CD4-positive, alpha-beta T cell treated with Interleukin-2 at 100 ng/mL for 4 hours (primary cell): Measurements from ENCODE around the gene CASP9.
A peak's percentile ranks its signal among the peaks of the same experiment; 100 is the strongest.

Experiments
- DNase-seq: peaks from one replicate; pipeline ENCODE4 v3.0.0-alpha.2; 2020; ENCODE audit warnings: low spot score

The CASP9 gene

DNA sequence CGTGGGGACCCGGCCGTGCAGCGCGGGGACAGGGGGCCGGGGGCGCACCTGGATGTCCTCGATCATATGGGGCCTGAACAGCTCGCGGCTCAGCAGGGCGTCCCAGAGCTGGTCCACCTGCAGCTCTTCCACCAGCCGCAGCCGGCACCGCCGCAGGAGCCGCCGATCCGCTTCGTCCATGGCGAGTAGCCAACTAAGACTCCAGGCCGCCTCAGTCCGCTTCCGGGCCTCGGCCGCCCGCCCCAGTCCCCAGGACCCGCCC is at the start of gene CASP9:
Gene CASP9, minus strand, starts transcription at position 195 of the 262 bp plus-strand sequence. Its CDS starts 15 bp downstream, at position 180.
- DNase-seq: no peak

DNA sequence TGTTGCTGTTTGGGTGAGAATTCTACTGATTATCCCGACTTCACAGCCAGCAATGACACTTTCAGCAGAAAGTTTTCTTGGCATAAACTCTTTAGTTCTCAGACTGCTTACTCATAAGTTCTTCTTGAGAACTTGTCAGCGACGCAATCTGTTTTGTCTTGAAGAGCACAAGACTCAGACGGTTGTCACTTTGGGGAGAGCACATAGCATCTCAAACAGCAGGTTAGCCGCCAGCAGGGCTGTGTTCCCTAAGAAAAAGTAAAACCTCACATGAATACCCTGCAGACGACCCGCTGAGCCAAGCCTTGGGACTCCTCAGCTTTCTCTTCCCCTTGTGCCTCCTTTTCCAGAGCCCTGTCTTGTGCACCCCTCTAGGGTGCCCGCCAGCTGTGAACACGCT is 49.5 kb upstream of the CASP9 start:
- DNase-seq: no peak

DNA sequence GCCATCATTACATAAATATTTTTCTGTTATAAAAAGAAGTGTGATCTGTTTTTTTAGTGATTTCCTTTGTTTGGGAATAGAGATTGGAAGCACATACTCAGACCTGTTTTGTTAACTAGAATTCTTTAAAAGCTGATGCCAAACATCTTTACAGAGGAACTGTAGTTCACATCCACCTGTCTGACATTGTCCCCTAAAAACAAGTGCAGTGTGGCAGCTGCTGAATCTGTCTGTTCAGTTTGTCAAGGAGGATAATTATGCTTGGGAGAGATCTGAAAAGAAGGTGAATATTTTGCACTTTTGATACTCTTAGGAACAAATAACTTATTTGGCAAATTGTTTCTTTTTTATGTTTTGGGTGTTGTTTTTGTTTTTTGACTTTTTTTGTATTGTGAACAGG is 47.3 kb upstream of the CASP9 start:
- no peak for DNase-seq

DNA sequence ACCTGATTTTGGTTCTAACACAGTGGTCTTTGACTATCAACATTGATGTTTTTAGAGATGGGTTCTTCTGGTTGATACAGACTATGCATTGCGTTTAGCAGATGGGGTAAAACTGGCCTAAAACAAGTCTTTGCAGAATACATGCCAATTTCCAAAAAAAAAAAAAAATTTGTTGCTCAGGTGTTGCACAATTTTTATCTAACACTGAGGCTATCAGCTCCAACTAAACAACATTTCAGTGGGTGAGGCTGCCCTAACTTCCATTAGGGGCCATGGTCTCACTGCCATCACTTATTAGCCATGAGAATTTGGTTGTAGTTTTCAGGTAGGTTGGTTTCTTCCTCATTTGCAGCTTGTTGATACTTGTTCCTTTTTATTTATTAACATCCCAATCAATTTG is 46.8 kb upstream of the CASP9 start:
- DNase-seq: no peak

DNA sequence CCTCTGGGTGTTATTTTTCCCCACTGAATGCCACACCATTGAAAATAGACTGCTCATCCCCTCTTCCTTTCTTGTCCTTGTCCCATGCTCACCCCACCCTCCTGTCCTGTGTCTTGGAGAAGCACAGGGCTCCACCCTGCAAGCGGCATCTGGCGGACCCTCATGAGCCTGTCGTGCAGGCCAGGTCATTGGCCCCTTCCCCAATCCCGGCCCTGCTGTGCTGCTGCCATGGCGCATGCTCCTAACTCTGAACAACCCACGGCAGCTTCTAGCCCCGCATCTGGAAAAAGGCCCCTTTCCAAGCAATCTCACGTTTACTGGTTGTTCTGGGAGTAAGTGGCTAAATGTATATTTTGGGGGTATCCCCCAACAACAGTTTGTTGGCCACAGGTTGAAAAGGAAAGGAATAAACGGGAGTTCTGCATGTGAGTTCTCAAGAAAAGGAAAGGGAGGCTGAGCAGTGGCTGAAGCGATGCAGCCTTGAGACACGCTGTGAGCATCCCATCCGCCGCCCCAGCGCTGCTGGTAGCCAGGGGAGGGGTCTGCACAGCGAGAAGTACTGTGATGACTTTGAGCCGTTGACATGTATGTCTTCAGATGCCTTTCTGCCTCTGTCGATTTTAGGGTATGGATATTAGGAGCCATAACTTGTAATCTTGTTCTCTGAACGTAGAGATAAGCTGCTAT is 44.5 kb upstream of the CASP9 start:
- DNase-seq: no peak

DNA sequence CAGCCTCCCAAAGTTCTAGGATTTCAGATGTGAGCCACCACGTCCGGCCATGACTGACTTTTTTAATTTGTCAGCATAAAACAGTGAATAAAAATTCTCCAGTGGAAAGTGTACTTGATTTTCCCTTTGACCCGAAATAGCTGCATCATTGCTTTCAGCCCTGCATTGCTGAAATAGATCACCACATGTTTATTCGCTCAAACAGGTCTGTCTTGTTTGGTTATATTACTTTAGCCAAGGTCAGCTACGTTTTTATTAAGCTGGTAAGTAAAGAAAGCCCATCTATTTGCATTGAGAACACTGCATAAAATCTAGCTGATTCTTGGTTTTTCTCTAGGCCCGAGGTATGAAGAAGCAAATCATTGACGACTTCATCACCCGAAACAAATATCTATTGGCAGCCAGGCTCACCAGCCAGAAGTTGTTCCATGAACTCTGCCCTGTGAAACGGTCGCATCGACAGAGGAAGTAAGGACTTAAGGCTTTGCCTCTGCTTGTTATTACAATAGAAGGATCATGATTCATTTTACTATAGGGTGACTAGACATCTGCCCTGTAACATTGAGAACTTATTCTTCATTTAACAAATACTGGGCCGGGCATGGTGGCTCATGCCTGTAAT is 35.3 kb upstream of the CASP9 start:
- DNase-seq: no peak

DNA sequence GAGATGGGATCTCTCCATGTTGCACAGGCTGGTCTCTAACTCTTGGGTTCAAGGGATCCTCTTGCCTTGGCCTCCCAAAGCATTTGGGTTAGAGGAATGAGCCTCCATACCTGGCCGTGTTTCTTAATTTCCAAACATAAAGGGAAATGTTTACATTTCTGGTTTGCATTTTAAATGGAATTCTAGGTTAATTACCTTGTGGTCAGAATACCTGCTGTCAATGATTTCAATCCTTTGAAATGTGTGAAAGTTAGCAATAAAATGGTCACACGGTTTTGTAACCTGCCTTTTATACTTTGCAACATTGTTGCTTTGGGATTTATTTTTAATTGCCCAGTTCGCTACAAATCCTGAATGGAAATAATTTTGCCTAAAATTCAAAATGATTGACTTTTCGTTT is 34.5 kb upstream of the CASP9 start:
- no peak for DNase-seq

DNA sequence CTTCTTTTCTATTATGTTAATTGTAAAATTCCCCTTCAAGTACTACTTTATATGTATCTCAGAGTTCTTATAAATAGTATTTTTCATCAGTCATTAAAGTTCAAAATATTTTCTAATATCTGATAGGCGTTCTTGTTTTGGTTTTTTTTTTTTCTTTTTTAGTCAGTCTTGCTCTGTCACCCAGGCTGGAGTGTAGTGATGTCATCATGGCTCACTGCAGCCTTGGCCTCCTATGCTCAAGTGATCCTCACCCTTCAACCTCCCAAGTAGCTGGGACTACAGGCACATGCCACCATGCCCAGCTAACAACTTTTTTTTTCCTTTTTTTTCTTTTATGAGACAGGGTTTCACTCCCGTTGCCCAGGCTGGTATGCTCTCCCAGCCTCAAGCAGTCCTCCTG is 33.6 kb upstream of the CASP9 start:
- DNase-seq: no peak

DNA sequence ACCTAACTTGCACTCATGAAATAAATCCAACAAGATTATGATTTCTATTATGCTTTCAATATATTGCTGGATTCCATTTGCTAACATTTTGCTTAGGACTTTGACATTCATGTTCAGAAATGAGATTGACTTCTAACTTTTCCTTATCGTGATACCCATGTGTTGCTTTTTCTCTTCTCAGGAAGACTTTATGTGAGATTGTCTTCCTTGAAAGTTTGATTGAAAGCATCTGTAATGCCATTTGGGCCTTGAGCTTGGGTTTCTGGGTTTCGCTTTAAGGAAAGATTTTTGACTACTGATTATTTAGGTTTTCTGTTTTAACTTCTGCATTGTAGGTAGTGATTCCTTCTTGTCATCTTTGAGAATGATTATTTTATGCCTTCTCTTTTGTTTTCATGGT is 33.0 kb upstream of the CASP9 start:
- no peak for DNase-seq

DNA sequence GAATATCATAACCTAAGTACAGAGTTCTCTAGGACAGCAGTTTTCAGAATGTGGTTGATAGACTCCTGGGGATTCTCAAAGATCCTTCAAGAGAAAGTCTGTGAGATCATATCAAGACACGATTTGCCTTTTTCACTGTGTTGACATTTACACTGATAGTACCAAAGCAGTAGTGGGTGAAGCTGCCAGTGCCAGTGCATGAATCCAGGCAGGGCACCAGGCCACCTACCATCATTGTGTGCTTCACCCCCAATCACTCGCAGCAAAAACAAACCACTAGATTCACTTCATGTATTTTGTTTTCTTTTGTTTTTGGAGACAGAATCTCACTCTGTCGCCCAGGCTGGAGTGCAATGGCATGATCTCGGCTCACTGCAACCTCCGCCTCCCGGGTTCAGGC is 26.6 kb upstream of the CASP9 start:
- DNase-seq: no peak

DNA sequence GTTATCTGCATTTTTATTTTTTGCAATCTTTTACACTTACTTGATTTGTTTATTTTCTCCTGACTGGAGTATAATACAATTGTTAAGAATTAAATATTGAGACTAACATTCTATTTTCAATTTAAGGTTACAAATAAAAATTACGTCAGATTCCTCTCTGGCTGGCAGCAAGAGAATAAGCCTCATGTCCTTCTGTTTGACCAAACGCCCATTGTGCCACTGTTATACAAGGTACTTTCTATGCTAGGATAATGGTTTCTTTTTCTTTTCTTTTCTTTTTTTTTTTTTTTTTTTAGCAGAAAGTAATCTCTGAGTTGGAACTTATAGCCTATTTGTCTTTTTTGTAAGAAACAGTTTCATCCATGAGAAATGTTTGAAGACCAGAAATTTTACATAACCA is 22.6 kb upstream of the CASP9 start:
- DNase-seq: no peak

DNA sequence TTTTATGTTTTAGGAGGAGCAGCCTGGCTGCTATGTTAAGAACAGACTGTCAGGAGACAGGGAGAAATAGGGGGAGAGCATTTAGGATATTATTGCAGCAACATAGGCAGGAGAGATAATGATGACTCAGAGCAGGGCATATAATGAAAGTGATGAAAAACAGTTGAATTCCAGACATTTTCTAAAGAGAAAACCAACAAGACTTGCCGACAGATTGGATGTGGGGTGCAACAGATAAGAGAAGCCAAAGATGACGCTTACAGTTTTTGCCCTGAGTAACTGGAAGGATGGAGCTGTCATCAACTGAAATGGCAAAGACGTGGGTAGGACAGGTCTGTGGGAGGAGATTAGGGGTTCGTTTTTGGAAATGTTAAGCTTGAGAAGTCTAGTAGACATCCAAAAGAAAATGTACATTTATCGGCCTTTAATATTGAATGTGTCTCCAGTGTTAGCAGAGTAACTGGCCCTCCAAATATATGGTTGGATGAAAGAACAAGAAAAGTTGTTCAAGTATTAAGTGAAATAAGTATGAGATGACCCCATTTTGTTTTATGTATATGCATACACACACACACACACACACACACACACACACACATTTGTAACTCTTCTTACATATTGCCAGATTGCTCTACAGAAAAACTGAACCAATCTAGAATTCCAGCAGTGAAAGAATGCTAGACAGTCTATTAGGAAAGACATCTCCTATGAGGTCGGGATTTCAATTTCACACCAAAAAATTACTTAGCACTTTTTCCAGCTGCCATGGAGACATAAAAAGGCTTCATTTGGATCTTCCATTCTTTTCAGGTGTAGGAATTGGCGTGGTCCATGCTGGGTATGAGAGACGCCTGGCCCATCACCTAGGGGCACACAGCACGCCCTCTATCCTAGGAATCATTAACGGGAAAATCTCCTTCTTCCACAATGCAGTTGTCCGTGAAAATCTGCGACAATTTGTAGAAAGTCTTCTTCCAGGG is 19.9 kb upstream of the CASP9 start:
- DNase-seq: no peak

DNA sequence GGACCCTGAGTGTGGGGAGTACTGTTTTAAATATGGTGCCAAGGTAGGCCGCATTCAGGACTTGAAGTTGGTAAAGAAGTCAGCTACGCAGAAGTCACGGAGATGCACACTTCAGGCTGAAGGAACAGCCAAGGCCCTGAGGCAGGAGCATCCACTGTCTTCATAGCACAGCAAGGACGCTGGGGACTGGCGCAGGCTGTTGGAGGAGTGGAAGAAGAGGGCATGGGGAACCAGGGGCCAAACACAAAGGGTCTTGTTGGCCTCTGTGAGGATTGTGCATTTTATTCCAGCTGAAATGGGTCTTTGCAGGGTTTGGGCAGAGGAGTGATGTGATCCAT is 19.2 kb upstream of the CASP9 start:
- no peak for DNase-seq

DNA sequence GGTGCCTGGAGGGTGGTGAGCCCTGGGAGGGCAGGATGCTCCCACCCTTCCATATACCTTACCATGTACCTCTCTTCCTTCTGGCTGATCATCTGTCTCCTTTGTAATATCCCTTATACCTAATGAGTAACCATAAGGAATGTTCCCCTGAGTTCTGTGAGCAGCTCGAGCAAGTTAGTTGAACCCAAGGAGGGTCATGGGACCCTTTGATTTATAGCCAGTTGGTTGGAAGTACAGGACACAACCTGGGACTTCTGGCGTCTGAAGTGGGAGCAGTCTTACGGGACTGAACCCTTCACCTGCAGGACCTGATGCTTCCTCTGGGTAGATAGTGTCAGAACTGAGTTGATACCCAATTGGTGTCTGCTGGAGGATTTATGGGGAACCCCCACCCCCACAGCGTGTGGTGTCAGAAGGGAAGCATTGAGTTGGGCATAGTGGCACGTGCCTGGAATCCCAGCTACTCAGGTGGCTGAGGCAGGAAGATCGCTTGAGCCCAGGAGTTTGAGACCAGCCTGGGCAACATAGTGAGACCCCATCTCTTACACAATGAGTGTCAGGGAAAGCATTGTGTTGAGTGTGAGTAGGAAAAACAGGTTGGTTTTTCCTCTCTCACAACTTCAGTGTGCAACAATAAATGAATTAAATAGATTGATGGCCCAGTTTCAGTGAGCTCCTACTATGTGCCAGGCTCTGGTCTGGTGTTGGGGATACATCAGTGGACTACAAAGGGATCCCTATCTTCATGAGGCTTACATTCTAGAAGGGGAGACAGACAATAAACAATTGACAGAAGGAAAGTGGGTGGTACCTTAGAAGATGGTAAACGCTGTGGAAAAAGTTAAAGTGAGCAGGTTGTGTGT is 18.6 kb upstream of the CASP9 start:
- DNase-seq: no peak

DNA sequence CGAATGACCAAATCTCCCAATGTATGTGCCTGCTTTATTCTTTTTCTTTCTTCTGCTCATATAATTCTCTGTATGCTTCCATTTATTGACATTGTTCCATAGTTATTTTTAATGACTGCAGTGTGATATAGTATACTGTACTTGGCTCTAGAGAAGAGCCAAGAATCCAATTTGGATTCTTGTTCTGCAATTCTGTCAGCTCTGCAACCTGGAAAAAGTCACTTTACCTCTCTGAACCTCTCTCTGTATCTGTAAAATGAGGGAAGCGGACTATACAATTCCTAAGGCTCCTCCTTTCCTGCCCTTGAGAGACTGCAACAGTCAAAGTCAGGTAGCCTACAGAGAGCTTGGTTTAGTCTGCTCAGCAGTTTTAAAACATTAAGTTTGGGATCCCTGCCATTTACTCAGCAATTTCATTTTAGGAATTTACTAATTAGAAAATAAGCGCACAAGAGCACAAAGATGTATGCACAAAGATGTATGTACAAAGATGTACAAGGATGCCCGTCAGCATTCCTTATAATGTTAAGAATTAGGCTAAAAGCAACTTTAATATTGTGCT is 17.3 kb upstream of the CASP9 start:
- DNase-seq: no peak

DNA sequence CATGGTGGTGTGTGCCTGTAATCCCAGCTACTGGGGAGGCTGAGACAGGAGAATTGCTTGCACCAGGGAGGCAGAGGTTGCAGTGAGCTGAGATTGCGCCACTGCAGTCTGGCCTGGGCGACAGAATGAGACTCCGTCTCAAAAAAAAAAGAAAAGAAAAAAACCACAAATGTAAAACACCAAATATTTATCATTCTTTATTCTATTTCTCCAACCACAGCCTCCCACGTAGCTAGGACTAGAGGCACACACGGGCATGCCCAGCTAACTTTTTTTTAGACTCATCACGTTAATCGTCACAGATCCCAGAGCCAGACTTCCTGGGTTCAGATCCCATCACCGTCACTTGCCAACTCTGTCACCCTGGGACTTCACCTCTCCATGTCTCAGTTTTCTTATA is 16.2 kb upstream of the CASP9 start:
- no peak for DNase-seq

DNA sequence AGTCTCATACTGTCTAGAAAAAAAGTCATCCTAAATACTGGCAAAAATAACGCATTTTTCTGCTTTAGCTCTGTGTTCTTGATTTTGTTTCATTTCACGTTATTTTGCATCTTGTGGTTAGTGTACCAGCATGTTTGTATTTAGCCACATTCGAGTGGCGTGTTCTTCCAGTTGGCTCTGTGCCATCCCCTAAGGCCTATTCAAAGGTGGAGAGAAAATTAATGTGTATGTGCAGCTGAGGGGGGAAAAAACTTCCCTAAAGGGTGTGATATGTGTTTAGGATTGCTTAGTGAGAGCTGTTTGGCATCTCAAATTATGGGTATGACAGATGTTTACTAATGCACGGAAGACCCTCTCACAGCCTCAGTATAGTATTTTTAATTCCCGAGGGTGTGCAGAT is 14.8 kb upstream of the CASP9 start:
- no peak for DNase-seq

DNA sequence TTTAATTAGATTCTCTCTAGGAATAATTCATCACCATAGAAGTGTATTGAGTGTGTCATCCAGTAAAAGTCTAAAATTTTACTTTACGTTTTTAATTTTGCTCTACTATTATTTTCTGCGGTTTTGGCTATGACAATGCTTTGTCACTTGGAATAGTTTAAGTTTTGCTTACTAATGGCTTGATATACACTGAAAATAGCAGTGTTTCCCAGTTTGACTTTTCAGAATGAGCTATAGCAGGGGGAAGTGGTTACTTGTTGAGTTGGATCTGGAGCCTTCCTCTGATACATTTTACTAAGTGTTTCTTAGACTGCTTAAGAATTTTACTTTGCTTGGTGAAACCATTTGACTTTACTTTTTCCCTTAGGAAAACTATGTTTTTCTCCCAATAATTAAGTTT is 7.7 kb upstream of the CASP9 start:
- DNase-seq: no peak

DNA sequence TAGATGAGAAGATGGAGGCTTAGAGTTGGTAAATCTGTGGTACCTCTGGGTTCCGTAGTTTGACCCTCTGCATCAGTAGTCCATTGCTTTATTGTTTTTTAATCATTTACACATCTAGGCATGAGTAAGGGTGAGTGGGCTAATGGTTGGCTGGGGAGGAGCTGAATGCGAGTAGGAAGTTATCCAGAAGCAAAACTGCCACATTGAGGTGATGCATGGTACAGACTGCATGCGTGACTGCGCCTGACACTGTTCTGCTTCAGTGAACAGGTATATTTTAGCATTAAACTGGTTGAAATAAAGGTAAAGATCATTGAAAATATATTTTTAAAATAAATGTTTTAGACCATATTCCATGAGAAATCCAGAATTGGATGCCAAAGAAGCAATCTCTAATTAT is 7.0 kb upstream of the CASP9 start:
- DNase-seq: no peak

DNA sequence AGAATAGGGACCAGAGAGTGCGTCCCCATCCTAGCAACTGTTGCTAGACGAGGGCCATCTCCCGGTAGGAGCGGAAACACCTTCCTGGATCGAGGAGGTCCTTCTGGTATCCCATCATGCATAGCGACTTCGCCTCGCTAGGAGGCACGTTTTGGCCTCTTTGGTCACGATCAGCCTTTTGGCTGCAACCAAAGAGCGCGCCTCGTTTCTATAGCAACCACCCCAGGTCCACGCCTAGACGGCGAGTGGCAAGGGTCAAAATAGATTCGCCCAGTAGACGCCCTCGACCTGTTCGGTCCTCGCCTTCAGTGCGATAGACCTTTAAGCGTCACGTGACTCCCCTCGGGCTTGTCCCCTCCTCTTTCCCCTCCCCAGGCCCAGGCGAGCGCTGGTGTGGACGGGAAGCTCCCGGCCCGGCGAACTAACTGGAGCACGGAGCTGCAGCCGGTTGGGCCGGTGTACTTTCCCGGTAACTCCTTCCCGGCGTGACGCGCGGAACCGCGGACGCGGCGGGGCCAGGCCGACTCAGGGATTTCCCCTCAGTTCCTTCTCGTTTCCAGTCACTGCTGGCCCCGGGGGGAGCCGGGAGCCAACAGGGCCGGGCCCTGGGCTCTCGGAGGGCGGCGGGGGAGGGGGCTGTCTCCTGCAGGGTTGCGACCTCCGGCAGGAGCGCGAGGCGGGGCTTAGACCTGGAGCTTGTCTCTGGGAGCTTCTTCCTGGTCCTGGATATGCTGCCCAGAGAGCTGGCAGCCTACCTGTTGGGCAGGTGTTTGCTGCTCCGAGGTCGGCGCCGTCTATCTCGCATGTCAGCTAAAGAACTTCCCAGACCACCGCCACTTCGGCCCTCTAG is 2.7 kb upstream of the CASP9 start, which contains the start of gene DNAJC16:
Gene DNAJC16, plus strand, starts transcription at position 359 of the 850 bp plus-strand sequence. CDS start 2,258 bp downstream, outside the sequence.
- peak; percentile 100 for DNase-seq

DNA sequence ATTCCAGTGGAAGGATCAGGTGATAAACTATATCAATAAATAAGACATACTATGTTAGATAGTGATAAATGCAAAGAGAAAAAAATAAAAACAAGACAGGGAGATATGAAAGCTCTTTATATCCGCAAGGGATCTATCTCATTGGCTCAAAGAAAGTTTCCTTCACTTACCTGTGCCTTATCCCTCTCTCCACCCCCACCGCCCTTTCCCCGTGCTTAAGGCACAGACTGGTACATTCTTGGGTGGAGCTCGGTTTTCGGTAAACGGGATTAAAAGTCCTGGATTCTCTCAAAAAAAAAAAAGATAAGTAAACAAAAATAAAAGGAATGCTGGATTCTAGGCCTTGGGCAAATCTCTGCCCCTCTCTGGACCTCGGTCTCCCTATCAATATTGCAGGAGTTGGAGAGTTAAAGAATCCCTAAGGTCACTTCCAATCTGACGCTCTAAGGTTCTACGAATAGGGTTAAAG is 2.0 kb upstream of the CASP9 start:
- no peak for DNase-seq
